Mesenteric fat pad (tissue), 1 donor: ENCODE results near the gene E2F1. TPM values are rescaled to one million over a fixed set of nuclear protein-coding genes. Genes with fewer than 3 reads are reported as not detected.

Source experiments
- DNase-seq: peaks from one replicate; pipeline ENCODE4 v3.0.0-alpha.2; 2020; ENCODE audit warnings: low spot score
- long read RNA-seq: library from polyadenylated mRNA; unstranded; transcript quantifications from one replicate; pipeline ENCODE4 v2.0.0, GENCODE V29; 2020
- total RNA-seq: library from RNA; stranded (reverse); fragmentation: NEBNext Ultra II Directional; extraction: Animal tissue kit (Norgen Biotek cat#: 25700); gene quantifications from one replicate; pipeline ENCODE4 v1.2.1, GENCODE V29; 2021
- donor health status: DM: yes; HTN: yes; CAD: no.

Gene E2F1
- total RNA-seq: 2.3 TPM
- long read RNA-seq, partial matches to known transcripts: 1 of 3 reads
- long read RNA-seq, other reads (novel, unspliced or antisense): 2 of 3 reads

GRCh38 chr20:33686100-33686983, at the start of gene E2F1:
E2F1 (minus strand) TSS chr20:33686385; CDS start chr20:33686264, 121 bp downstream.
- DNase-seq: peak; percentile 99

DNA sequence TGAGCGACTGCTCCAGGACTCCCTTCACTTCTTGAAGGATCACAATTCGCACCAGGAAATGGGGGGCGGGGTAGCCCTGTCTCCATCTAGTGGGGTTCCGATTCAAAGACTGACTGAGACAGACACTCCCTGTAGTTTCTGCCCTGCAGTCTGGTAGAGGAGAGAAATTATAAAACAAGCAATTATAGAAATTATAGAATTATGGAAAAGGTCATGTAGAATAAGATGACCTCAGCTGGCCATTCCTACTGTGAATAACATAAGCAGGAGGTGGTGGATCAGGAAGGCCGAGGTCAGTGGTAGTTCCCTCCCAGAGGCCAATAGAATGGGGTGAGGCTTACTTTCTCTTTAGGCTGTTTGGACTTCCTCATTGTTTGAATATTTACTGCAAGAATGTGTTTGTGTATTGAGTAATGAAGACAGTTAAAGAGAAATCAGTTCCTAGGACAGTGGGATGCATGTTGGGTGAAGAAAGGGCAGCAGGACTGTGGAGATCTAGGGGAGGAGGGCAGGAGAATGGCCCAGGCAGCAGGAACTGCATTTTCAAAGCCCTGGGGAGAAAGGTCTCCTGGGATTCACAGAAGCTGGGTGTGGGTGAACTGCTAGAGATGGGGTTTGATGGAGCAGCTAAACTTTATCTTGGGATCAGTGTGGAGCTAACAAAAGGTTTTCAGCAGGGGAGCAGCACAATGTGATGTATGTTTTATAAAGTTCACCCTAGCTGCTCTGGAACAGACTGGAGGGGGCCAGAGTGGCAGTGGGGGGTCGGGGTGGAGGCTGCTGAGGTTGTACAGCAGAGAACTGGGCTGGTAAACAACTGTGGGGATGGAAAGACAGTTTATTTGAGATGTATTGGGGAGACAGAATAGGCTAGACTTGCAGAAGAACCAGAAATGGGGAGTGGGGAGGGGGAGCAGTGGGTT, 47.7 kb upstream of the E2F1 start:
- no peak for DNase-seq

DNA sequence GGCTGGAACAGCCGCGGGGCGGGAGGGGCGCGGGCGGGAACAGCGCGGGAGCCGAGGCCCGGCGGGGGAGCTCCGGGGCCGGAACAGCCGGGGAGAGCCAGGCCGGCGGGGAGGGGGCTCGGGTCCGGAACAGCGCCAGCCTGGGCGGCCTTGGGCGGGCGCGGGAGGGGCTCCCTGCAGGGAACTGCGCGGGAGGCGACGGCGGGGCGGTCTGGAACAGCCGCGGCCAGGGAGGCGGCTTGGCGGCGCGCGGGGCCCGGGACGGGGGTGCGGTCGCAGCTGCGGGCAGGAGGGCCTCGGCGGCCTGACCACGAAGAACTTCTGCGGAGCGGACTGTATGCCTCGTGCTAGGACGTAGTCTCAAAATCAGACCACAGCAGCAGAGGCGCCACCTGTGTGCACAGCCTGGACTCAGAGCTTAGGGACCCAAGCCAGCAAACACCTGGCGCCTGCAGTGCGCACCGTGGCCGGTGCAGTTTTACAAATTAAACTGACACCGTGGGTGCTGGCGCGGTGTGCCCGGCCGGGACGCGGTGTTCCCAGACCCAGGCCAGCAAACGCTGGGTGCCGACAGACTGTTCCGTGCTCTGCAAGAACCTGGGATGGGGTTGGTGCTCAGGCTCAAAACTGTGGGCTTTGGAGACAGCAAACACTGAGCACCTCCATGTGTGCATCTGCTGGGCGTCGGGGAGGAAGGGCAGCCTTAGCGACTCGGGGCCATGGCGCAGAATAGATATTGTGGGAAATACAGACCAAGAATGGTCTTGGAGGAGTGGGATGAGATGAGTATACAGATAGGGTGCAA, 46.2 kb upstream of the E2F1 start:
- DNase-seq: peak; percentile 95

DNA sequence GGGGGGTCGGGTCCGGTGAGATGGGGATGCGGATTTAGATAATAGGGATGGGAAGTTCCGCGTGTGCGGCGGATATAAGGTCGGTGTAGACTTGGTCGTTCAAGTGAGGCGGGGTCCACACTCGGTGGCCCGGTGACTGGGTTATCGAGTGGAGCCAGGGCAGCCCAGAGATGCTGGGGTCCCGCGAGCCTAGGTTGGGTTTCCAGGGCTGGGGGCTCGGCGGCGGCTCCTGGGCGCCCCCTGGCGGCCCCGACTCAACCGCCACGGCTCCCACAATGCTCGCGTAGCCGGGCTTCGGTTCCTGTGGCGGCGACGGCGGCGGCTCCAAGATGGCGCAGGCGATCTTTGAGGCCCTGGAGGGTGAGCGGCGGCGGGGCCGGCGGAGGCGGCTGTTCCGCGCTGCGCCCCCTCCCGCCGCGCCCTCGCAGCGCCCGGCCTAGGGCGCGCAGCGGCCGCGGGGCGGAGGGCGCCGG, 45.5 kb upstream of the E2F1 start, which contains the start of gene ZNF341:
Gene ZNF341, plus strand, starts transcription at position 304 of the 473 bp plus-strand sequence. Its CDS starts 26 bp downstream, at position 330.
- DNase-seq: peak; percentile 98

- no peak for DNase-seq
Measured at GRCh38 chr20:33730946-33731692, 44.9 kb upstream of the E2F1 start.

DNA sequence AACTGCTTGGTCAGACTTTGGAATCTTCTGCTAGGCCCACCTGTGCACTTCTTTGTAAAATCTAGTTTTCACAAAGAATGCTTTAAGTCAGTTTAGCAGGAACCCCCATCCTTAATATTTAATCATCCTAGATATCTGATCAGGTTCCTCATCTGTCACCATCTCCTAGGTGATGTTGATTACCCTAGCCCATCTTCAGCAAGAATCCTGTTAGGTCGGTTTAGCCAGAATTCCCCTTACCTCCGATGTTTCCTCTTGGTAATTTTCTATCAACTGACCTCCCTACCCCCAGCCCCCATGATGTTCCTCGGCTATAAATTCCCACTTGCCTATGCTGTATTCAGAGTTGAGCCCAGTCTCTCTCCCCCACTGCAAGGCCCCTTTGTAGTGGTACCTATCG, 42.9 kb upstream of the E2F1 start:
- DNase-seq: no peak

- no peak for DNase-seq
Measured at GRCh38 chr20:33728463-33728862, 42.3 kb upstream of the E2F1 start.

DNA sequence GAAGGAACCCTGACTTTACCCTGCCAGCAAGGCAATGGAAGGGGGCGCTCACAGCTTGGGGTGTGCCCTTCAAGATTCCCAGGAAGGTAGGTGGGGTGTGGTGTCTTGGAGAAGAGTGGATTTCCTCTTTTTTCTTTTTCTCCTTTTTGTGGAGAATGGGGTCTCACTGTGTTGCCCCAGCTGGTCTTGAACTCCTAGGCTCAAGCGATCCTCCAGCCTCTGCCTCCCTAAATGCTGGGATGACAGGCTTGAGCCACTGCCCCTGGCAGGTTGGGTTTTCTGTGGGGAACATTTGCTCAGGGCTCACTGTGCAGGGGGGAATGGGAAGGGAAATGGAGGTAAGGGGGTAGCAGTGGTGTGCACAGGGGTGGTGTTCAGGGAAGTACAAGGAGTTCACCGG, 41.6 kb upstream of the E2F1 start:
- no peak for DNase-seq

DNA sequence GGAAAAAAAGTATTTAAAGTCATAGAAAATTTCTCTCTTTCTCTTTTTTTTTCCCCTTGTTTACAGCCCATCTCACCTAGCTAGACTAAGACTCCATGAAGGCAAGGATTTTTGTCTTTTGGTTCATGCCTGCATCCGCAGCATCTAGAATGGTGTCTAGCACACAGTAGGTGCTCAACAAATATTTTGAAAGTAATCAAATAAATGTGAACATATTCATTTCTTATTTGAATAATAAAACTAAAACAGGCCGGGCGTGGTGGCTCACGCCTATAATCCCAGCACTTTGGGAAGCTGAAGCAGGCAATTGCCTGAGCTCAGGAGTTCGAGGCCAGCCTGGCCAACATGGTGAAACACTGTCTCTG, 40.9 kb upstream of the E2F1 start:
- no peak for DNase-seq

DNA sequence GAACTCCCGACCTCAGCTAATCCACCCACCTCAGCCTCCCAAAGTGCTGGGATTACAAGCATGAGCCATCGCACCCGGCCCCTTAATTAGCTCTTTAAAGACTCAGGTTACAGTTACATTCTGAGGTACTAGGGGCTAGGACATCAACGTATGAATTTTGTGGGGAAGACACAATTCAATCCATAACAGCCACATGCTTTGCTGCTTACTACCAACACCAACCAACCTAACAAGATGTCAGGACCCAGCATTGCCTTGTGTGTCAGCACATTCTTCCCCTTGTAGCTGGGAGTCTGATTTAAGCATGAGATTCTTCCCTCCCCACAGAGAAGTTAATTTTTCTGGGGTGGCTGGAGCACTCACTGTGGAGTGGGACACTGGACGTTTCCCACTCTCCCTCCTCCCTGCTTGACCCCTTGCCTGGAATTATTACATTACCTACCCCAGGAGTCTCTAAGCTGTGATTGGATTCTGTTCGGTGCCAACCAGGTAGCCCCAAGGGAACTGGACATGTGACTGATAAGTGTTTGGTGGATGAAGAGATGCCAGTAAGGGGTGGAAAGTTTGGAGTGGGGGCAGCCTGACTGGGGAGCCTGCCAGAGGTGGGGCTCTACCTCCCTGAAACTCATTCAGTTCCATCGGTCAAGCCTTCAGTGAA, 39.6 kb upstream of the E2F1 start:
- DNase-seq: no peak

GRCh38 chr20:33724439-33725094, 38.4 kb upstream of the E2F1 start:
- no peak for DNase-seq

GRCh38 chr20:33721391-33722140, 35.4 kb upstream of the E2F1 start:
- DNase-seq: no peak

DNA sequence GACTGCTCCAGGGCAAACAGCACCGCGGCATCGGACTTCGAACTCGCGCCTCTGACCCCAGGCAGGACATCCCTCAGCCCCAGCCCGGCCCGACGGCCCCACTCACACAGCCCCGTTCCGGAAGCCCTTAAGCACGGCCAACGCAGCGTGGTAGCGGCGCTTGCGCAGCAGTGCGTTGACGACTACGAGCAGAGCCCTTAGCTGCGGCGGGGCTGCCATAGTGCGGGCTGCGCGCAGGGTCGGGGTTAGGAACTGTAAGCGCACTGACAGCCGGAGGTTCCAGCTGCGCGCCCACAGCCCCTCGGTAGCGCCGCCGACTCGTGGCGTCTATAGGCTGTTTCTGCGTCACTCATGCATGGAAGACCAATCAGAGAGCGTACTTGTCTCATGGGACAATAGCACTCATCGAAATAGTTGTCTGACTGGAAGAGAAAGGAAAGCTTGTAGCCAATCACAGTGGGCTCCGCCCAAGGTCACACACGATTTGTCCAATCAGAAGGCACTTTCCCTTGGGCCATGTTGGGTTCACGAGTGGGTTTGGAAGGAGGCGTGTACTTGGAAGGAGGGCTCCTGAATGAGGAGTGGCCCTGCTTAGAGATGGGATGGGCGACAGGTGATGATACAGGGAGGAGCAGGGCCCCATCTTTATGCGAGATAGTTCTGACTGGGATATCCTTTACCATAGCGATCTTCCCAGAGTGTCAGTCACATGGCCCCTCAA, 34.0 kb upstream of the E2F1 start, which contains the start of gene PXMP4:
Gene PXMP4, minus strand, starts transcription at position 322 of the 721 bp plus-strand sequence. Its CDS starts 103 bp downstream, at position 219.
- peak; percentile 91 for DNase-seq

GRCh38 chr20:33719277-33719988, 33.2 kb upstream of the E2F1 start:
- DNase-seq: no peak

DNA sequence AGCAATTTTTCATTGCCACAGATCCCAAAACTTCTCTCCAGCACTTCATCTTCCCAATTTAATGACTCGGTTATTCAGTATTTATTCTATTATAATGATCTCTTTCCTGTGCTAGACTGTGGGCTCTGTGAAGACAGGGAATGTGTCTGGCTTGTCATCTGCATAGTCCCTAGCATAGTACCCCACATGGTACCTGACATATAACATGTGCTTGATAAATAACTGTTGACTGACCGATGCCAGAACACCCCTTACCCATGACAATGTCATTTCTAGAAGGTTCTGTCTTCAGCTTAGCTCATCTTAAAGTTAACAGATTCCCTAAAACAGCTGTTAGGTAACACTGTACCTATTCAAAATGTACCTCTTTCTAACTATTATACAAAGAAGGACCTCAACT, 30.3 kb upstream of the E2F1 start:
- DNase-seq: no peak

DNA sequence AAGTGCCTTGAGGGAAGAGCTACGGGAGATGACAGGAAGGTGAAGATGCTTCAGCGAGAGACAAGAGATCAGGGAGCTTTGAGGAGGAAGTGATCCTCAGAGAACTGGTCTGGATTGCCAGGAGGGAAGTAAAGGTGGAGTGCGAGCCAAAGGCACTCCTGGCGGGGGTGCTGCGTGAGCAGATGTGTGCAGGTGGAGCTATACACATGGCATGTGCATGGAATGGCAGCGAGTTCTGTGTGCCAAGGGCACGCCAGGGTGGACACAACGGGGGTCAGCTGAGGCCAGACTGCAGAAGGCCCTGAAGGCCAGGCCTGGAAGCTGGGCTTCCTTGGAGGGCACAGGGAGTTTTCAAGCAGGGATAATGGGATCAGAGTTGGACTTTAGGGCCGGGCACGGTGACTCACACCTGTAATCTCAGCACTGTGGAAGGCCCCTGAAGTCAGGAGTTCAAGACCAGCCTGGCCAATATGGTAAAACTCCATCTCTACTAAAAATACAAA, 27.7 kb upstream of the E2F1 start:
- DNase-seq: no peak

DNA sequence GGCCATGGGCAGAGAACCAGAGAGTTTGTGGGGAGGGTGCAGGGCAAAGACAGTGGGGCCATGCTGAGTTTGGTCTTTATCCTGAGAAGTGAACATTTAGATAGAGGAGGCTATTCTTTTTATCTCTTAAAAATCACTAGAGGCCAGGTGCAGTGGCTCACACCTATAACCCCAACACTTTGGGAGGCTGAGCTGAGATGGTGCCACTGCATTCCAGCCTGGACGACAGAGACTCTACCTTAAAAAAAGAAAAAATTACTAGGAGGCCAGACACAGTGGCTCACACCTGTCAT, 25.2 kb upstream of the E2F1 start:
- DNase-seq: no peak
